ENCODE results near the gene CREB5. TPM values are rescaled to one million over a fixed set of nuclear protein-coding genes. Genes with fewer than 3 reads are reported as not detected.

Gene CREB5
- total RNA-seq, 1 experiment from 2014 or later, result 1.3 TPM

DNA sequence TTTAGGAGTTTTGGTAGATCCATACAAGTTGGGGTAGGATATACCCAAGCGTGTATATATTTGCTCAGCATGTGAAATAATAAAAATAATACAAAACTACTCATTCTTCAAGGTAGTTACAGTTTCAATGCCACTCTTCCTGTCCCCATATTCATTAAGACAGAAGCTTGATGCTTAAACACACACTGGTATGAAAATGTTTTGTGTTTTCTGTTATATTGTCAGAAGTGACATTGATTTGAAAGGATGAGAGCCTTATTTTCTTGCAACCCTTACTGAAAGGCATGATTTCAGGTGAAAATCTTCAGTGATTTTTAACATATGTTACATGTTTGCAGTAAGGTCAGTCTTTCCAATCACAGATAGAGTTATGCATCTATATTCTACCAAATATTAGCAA is 312.2 kb downstream of the CREB5 start:
- Mint-ChIP-seq H3K27me3 (ENCODE audit: low read depth) (no peaks in the 10 kb centered on the region), H3K9me3 (no peaks in the 10 kb centered on the region)
- CTCF ChIA-PET, result no interaction called here

GRCh38 chr7:28725045-28725642 is 312.8 kb downstream of the CREB5 start:
- Mint-ChIP-seq H3K36me3 (no peaks in the 10 kb centered on the region), H3K4me1 (peaks cover 7% of the 10 kb centered on the region), H3K27ac (no peak overlapping the region), H3K27me3 (ENCODE audit: low read depth) (no peaks in the 10 kb centered on the region), H3K4me3 (no peak overlapping the region), H3K9me3 (no peaks in the 10 kb centered on the region)
- ATAC-seq, result no peak
- ChIA-PET POLR2A (no interaction called here), CTCF (no interaction called here)
- no peak for DNase-seq (ENCODE audit: low spot score)
- TF ChIP-seq ATF6 (CRISPR knock-in tag; IDR thresholded peaks at IDR 0.05) (no peak), RELA (CRISPR knock-in tag; IDR thresholded peaks at IDR 0.05; ENCODE audit: borderline replicate concordance) (no peak), TCF7 (CRISPR knock-in tag; IDR thresholded peaks at IDR 0.05; ENCODE audit: low read depth) (no peak), NR2C2 (CRISPR knock-in tag; IDR thresholded peaks at IDR 0.05) (no peak), SMAD3 (CRISPR knock-in tag; IDR thresholded peaks at IDR 0.05; ENCODE audit: borderline replicate concordance) (no peak)

More for the DNA sequence above, 312.2 kb downstream of the CREB5 start:
- Mint-ChIP-seq H3K4me1 (peaks cover 7% of the 10 kb centered on the region), H3K36me3 (no peaks in the 10 kb centered on the region), H3K4me3 (no peak overlapping the region), H3K27ac (no peak overlapping the region)
- no peak for ATAC-seq
- DNase-seq (ENCODE audit: low spot score), result no peak
- TF ChIP-seq, protein P1, sequence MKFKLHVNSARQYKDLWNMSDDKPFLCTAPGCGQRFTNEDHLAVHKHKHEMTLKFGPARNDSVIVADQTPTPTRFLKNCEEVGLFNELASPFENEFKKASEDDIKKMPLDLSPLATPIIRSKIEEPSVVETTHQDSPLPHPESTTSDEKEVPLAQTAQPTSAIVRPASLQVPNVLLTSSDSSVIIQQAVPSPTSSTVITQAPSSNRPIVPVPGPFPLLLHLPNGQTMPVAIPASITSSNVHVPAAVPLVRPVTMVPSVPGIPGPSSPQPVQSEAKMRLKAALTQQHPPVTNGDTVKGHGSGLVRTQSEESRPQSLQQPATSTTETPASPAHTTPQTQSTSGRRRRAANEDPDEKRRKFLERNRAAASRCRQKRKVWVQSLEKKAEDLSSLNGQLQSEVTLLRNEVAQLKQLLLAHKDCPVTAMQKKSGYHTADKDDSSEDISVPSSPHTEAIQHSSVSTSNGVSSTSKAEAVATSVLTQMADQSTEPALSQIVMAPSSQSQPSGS (CRISPR knock-in tag; IDR thresholded peaks at IDR 0.05; ENCODE audit: borderline replicate concordance, low read depth), result no peak
- TF ChIP-seq, protein P2, sequence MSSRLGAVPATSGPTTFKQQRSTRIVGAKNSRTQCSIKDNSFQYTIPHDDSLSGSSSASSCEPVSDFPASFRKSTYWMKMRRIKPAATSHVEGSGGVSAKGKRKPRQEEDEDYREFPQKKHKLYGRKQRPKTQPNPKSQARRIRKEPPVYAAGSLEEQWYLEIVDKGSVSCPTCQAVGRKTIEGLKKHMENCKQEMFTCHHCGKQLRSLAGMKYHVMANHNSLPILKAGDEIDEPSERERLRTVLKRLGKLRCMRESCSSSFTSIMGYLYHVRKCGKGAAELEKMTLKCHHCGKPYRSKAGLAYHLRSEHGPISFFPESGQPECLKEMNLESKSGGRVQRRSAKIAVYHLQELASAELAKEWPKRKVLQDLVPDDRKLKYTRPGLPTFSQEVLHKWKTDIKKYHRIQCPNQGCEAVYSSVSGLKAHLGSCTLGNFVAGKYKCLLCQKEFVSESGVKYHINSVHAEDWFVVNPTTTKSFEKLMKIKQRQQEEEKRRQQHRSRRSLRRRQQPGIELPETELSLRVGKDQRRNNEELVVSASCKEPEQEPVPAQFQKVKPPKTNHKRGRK (CRISPR knock-in tag; IDR thresholded peaks at IDR 0.05; ENCODE audit: borderline replicate concordance), result no peak
- TF ChIP-seq MXD4 (CRISPR knock-in tag; IDR thresholded peaks at IDR 0.05; ENCODE audit: borderline replicate concordance), result no peak
- no peak for TF ChIP-seq ZSCAN18 (CRISPR knock-in tag; IDR thresholded peaks at IDR 0.05)
- no peak for TF ChIP-seq NFATC4 (CRISPR knock-in tag; IDR thresholded peaks at IDR 0.05)
- no peak for TF ChIP-seq ZNF317 (CRISPR knock-in tag; IDR thresholded peaks at IDR 0.05; ENCODE audit: borderline replicate concordance, low read depth)
- TF ChIP-seq SMAD3 (CRISPR knock-in tag; IDR thresholded peaks at IDR 0.05; ENCODE audit: borderline replicate concordance), result no peak
- POLR2A ChIA-PET, result no interaction called here

GRCh38 chr7:28725911-28726310 is 313.6 kb downstream of the CREB5 start:
- Mint-ChIP-seq H3K27me3 (ENCODE audit: low read depth) (no peaks in the 10 kb centered on the region), H3K27ac (no peak overlapping the region), H3K4me3 (no peak overlapping the region), H3K36me3 (no peaks in the 10 kb centered on the region), H3K9me3 (no peaks in the 10 kb centered on the region), H3K4me1 (peaks cover 7% of the 10 kb centered on the region)
- DNase-seq (ENCODE audit: low spot score) (no peak), ATAC-seq (no peak)
- ChIA-PET POLR2A (no interaction called here), CTCF (no interaction called here)
- TF ChIP-seq FOXP4 (CRISPR knock-in tag; IDR thresholded peaks at IDR 0.05) (no peak), ATF6 (CRISPR knock-in tag; IDR thresholded peaks at IDR 0.05) (no peak), TEAD1 (CRISPR knock-in tag; IDR thresholded peaks at IDR 0.05) (no peak), E2F1 (CRISPR knock-in tag; IDR thresholded peaks at IDR 0.05) (no peak)
- TF ChIP-seq, protein P3, sequence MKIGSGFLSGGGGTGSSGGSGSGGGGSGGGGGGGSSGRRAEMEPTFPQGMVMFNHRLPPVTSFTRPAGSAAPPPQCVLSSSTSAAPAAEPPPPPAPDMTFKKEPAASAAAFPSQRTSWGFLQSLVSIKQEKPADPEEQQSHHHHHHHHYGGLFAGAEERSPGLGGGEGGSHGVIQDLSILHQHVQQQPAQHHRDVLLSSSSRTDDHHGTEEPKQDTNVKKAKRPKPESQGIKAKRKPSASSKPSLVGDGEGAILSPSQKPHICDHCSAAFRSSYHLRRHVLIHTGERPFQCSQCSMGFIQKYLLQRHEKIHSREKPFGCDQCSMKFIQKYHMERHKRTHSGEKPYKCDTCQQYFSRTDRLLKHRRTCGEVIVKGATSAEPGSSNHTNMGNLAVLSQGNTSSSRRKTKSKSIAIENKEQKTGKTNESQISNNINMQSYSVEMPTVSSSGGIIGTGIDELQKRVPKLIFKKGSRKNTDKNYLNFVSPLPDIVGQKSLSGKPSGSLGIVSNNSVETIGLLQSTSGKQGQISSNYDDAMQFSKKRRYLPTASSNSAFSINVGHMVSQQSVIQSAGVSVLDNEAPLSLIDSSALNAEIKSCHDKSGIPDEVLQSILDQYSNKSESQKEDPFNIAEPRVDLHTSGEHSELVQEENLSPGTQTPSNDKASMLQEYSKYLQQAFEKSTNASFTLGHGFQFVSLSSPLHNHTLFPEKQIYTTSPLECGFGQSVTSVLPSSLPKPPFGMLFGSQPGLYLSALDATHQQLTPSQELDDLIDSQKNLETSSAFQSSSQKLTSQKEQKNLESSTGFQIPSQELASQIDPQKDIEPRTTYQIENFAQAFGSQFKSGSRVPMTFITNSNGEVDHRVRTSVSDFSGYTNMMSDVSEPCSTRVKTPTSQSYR (CRISPR knock-in tag; IDR thresholded peaks at IDR 0.05), result no peak
